ENCODE results near the gene XIRP2.
"Not testable (repeated sequence)": the region's sequence is repeated elsewhere in the genome, so short reads cannot be mapped to it uniquely, and the experiment has no call there.

The XIRP2 gene

DNA sequence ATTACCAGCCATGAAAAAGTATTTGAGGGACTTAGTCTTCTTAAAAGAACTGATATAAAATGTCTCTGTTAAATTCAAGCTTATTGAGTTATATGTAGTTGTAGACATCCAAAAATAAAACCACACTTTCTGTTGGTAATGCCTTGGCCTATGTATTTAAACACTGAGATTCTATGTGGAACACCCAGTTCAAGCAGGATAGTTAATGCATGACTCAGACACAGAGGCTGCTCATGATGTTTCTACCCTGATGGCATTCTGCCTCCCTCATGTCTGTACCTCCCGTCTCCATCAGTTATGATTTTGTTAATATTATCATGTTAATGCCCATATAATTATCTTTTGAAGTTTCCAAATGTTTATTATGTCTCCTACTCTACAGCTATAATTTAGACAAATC lies 164.5 kb downstream of the XIRP2 start:
- no peak for DNase-seq

- no peak for DNase-seq
Observed at GRCh38 chr2:167054881-167055280, 166.6 kb downstream of the XIRP2 start.

- DNase-seq, result no peak
Observed at GRCh38 chr2:167057446-167057845, 169.2 kb downstream of the XIRP2 start.

- DNase-seq, result no peak
Observed at GRCh38 chr2:167059173-167059572, 170.9 kb downstream of the XIRP2 start.

DNA sequence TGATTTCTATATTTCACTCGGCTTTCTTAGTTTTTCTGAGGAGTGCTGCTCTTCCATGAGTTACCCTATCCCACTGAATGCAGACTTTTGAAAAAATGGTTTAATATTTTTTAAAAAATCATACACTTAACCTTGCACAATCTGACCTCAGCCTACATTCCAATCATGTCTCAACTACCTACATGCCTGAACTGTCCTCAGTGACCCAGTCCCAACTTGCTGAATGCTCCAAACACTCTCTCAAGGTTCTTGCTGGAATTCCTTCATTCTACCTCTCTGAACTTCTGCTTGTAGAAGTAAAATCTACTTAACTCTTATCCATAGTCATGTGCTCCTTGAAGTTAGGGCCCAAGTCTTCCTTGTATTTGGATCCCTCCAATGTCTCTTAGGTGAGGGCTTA lies 181.6 kb downstream of the XIRP2 start:
- DNase-seq, result no peak

- not testable (repeated sequence) for DNase-seq
Observed at GRCh38 chr2:167075708-167076107, 187.4 kb downstream of the XIRP2 start.

DNA sequence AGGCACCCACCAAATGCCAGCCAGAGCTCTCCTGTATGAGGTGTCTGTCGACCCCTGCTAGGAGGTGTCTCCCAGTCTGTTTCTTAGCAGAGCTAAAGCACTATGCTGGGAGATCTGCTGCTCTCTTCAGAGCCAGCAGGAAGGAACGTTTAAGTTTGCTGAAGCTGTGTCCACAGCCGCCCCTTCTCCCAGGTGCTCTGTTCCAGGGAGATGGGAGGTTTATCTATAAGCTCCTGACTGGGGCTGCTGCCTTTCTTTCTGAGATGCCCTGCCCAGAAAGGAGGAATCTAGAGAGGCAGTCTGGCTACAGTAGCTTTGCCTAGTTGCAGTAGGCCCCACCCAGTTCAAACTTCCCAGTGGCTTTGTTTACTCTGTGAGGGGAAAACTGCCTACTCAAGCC lies 210.7 kb downstream of the XIRP2 start:
- DNase-seq, result not testable (repeated sequence)

DNA sequence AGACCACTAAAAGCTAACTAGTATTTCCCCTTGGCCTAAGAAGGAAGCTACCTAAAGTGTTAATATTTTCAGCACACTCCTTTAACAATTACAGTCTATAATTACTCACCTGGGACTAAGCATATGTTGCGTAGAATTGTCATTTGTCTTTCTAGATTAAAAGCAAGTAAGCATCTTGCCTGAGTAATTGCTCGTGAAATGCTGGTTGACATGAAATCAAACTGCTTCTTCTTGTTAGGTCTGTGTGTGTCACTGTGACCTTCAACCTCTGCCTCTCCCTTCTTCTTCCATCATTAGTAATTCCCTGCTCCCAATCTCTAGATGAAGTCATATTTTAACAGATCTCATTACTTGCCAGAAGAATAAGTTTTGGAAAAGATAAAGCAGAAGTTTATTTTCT lies 212.2 kb downstream of the XIRP2 start:
- DNase-seq, result no peak

GRCh38 chr2:167103028-167103756 lies 214.9 kb downstream of the XIRP2 start:
- no peak for DNase-seq

DNA sequence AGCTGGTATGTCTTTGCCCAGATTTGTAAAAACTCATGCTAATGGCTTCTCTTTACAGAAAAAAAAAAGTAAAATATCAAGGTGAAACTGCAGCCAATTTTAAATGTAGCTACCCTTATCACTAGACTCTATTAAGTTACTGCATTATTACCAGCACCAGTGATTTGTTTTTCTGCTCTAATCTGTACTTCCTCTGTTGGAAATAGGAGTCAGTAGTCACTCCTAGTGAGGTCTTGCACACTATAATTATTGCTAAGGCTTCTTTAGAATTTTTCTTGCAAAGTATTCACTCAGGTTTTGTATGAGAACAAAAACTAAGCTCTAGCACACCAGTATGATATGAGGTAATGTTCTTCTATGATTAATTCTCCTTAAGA lies 215.5 kb downstream of the XIRP2 start:
- DNase-seq, result no peak

GRCh38 chr2:167104691-167105090 lies 216.4 kb downstream of the XIRP2 start:
- no peak for DNase-seq

DNA sequence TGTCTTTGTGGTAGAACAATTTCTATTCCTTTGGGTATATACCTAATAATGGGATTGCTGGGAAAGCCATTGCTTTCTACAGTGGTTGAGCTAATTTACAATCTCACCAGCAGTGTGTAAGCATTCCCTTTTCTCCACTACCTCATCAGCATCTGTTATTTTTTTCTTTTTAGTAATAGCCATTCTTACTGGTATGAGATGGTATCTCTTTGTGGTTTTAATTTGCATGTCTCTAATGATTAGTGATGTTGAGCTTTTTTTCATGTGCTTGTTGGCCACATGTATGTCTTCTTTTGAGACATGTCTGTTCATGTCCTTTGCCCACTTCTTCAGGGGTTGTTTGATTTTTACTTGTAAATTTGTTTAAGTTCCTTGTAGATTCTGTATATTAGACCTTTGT lies 221.4 kb downstream of the XIRP2 start:
- not testable (repeated sequence) for DNase-seq

GRCh38 chr2:167110345-167110744 lies 222.1 kb downstream of the XIRP2 start:
- no peak for DNase-seq

DNA sequence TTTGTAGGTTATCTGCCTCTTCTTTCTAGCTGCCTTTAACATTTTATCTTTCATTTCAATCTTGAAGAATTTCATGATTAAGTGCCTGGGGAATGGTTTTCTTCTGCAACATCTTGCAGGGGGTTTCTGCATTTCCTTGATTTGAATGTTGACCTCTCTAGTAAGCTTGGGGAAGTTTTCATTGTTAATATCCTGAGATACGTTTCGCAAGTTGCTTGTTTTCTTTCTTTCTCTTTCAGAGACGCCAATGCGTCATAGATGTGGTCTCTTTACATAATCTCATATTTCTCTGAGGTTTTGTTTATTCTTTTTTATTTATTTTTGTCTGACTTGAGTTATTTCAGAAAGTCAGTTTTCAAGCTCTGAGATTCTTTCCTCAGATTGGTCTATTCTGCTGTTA lies 225.7 kb downstream of the XIRP2 start:
- DNase-seq, result no peak

GRCh38 chr2:167115541-167115940 lies 227.3 kb downstream of the XIRP2 start:
- DNase-seq, result no peak

GRCh38 chr2:167122389-167122788 lies 234.1 kb downstream of the XIRP2 start:
- DNase-seq, result no peak

DNA sequence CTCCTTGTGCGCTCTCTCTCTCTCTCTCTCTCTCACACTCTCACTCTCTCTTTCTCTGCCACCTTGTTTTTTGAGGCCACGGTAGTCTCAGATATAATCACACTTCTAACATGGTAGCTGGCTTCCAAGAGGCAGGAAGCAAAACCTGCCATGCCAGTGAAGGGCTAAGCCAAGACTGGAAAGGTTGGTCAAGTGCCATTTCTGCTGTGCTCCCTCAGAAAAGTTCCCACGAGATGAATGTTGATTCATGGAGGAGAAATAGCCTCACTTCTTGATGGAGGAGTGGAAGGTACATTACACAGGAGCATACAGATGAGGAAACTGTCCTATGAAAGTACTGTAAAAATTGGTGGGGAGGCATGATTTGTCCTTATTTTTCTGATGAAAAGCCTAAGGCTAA lies 237.9 kb downstream of the XIRP2 start:
- DNase-seq, result no peak

GRCh38 chr2:167127135-167127534 lies 238.9 kb downstream of the XIRP2 start:
- peak; percentile 60 for DNase-seq

DNA sequence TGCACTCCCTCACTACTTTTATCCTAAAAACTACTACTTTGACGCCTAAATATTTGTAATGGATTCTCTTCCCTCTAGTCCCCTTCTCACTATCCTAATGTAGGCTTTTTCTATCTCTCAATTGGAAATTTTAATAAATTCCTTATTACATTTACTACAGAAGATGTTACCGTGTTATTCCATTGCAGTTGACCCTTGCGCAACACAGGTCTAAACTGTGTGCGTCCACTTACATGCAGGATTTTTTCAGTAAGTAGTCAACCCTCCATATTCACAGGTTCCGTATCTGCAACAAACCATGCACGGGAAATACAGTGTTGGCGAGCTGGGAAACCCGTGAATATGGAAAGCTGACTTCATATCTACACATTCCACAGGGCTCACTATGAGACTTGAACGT lies 239.8 kb downstream of the XIRP2 start:
- DNase-seq, result no peak

DNA sequence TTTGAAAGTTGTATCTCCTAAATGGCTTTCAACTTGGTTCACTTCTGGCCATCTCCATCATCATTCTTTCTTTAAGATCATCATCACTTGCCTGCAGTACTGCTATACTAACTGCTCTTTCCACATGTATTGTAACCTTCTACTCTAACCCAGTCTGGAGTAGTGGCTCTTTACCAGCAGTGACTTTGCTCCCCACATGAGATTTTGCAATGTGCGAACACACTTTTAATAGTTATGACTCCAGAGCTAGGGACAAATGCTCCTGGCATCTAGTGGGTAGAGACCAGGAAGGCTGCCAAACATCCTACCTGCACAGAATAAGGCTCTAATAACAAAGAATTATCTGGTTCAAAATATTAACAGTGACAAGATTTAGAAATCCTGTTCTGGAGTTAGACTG lies 243.8 kb downstream of the XIRP2 start:
- DNase-seq, result no peak

DNA sequence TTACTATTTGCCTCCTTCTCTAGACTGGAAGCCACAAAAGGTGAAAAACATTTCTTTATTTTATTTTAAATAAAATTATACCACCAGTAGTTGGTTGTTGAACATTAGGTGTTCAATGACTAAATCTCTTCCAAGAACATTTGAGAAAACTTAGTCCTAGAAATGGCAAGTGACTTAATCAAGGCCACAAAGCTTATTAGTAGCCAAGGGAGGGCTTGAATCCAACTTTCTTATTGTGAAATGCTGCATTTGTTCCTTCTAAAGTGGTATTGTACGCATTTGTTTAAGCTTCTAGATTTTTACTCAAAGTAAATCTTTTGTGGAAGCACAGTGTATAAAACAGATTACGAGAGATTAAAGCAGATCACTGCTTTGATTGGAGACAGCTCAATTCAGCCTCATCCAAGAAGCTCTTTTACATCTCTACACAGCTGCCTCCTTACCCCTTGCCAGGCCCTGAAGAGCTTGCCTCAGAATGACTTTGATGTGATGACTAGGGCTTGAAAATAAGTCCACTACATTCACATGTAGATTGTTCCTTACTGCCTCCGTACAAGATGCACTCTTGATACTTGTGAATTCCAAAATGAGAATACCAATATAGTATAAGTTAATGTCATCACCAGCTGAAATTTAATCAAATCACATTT lies 244.8 kb downstream of the XIRP2 start:
- no peak for DNase-seq

- DNase-seq, result no peak
Observed at GRCh38 chr2:167133614-167134013, 245.3 kb downstream of the XIRP2 start.

DNA sequence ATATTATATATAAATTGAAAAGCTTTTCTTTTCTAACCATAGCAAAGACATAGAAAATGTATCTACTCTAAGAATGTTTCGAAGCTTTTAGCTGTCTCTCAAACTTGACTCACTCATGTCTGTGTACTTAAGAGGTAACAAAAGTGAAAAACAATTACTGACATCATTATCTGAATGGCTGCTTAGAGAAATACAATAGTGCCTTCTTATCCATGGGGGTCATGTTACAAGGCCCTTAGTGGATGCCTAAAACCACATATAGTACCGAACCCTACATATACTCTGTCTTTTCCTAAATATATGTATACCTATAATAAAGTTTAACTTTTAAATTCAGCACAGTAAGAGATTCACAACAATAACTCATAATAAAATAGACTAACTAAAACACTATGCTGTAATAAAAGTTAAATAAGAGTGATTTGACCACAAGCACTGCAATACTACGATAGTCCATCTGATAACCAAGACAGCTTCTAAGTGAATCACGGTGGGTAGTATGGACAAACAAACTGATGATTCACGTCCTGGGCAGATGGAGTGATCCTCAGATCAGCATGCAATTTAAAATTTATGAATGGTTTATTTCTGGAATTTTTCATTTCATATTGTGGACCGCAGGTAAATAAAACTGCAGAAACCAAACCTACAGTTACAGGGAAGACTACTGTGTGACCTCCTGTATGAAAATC lies 246.2 kb downstream of the XIRP2 start:
- DNase-seq, result no peak

DNA sequence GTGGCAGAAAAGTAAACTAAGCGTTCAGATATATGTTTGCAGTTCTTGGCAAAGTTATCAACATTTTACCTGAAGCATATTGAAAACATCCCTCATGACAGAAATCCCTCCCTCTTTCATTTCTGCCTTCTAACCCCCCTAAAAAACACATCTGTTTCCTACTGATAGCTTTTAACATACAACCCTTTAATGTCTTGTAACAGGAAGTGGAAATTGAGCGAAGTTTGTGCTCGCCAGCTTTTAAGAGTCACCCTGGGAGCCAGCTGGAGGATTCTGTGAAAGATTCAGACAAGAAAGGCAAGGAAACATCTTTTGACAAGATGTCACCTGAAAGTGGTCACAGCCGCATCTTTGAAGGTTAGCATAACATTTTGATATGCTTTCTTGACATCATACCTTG lies 247.4 kb downstream of the XIRP2 start:
- DNase-seq, result no peak
